GM12878 (cell line): ENCODE data around the gene PTGS1. TPM values are rescaled to one million over a fixed set of nuclear protein-coding genes. Genes with fewer than 3 reads are reported as not detected.

Experiments
- ATAC-seq: fragments of 200-7000 bp; cut with Tn5 transposase; 3 replicates; pipeline ENCODE4 v1.9.1; 2020; ENCODE audit warnings: mild to moderate bottlenecking, moderate library complexity
- BruUV-seq: library from RNA; stranded (reverse); fragments of 400-500 nt; replicated peaks from 2 replicates; lab custom pipeline; 2021; lab: Mats Ljungman, UMichigan
- CTCF ChIA-PET: fragments of 300-600 bp; sonication (Branson Sonifier 250); formaldehyde crosslinking; extraction: SDS; loops from one replicate; lab custom pipeline; 2021; ENCODE audit warnings: inconsistent platforms; lab: Yijun Ruan, JAX
- POLR2A ChIA-PET: fragments of 350-600 bp; formaldehyde crosslinking; extraction: SDS; loops from one replicate; lab custom pipeline; 2021; ENCODE audit warnings: inconsistent platforms; lab: Charles Lee
- RAD21 ChIA-PET: fragments of 300-600 bp; sonication (Branson Sonifier 250); formaldehyde crosslinking; loops from one replicate; lab custom pipeline; 2023; ENCODE audit warnings: antibody characterized with exemption; ENCODE audit not compliant: unreplicated experiment; lab: Charles Lee
- SMC1A ChIA-PET: fragments of 300-600 bp; sonication (Branson Sonifier 250); formaldehyde crosslinking; loops from one replicate; lab custom pipeline; 2023; ENCODE audit not compliant: unreplicated experiment, uncharacterized antibody; lab: Charles Lee
- DNase-seq: peaks from one replicate; pipeline ENCODE4 v3.0.0-alpha.2; 2011; ENCODE audit warnings: low read depth, low spot score
- FAIRE-seq: peaks from 3 replicates; lab custom pipeline; 2011; peaks lifted over from hg19 to GRCh38; lab: Jason Lieb, UNC
- H2AFZ ChIP-seq: 2 replicates; pipeline ENCODE4 v1.6.0; 2011; ENCODE audit warnings: low read depth, low read length, control low read depth; ENCODE audit not compliant: control insufficient read depth
- H3K27ac ChIP-seq: 2 replicates; pipeline ENCODE4 v1.5.1; 2011; ENCODE audit warnings: control low read depth; ENCODE audit not compliant: control insufficient read depth, insufficient read depth
- H3K27me3 ChIP-seq, 2 experiments: replicated peaks in 1 of 2; 2 replicates each; pipeline versions ENCODE4 v1.6.0 to v1.6.1; 2011; ENCODE audit warnings: low read length in 1 of 2; ENCODE audit not compliant: control insufficient read depth in 2 of 2, insufficient read depth in 2 of 2
- H3K36me3 ChIP-seq, 2 experiments: 2 replicates each; pipeline ENCODE4 v1.5.1; 2011; ENCODE audit warnings: low read length in 1 of 2; ENCODE audit not compliant: control insufficient read depth in 2 of 2, insufficient read depth in 2 of 2
- H3K4me1 ChIP-seq: 2 replicates; pipeline ENCODE4 v1.6.1; 2011; ENCODE audit warnings: mild to moderate bottlenecking, low read length, moderate library complexity, mixed read lengths; ENCODE audit not compliant: control insufficient read depth, insufficient read depth
- H3K4me2 ChIP-seq: 2 replicates; pipeline ENCODE4 v1.6.0; 2011; ENCODE audit warnings: control low read depth; ENCODE audit not compliant: control insufficient read depth, insufficient read depth
- H3K4me3 ChIP-seq: fragments of 200-600 bp; sonication (generic); 2 replicates; pipeline ENCODE4 v1.5.1; 2016
- H3K79me2 ChIP-seq: 2 replicates; pipeline ENCODE4 v1.6.0; 2011; ENCODE audit warnings: low read length; ENCODE audit not compliant: control insufficient read depth, insufficient read depth
- H3K9ac ChIP-seq: 2 replicates; pipeline ENCODE4 v1.8.0; 2011; ENCODE audit warnings: low read length, control low read depth, mixed read lengths; ENCODE audit not compliant: control insufficient read depth, insufficient read depth
- H3K9me3 ChIP-seq: replicated peaks from 3 replicates; pipeline ENCODE4 v1.5.1; 2011; ENCODE audit warnings: mild to moderate bottlenecking, low read length; ENCODE audit not compliant: control insufficient read depth, insufficient read depth
- H4K20me1 ChIP-seq: 2 replicates; pipeline ENCODE4 v1.6.0; 2011; ENCODE audit not compliant: control insufficient read depth, insufficient read depth
- BHLHE40 ChIP-seq, 2 experiments: fragments of 450-650 bp in 1 of 2; IDR thresholded peaks; 2 replicates each; pipeline ENCODE4 v1.6.1; 2011 to 2017; ENCODE audit warnings: low read depth in 2 of 2, borderline replicate concordance in 1 of 2, improper control_type of control experiment in 1 of 2, low read length in 1 of 2, mild to moderate bottlenecking in 1 of 2
- EZH2 ChIP-seq: IDR thresholded peaks from 2 replicates; pipeline ENCODE4 v1.6.1; 2012; ENCODE audit warnings: low read depth, mild to moderate bottlenecking, control low read depth, inconsistent platforms, low read length, borderline replicate concordance; ENCODE audit not compliant: control insufficient read depth
- HSF1 ChIP-seq: fragments of 150-350 bp; IDR thresholded peaks from 2 replicates; pipeline ENCODE4 v1.6.1; 2014; ENCODE audit warnings: mild to moderate bottlenecking, low read depth, low read length
- USF1 ChIP-seq: IDR thresholded peaks from 2 replicates; pipeline ENCODE4 v1.6.1; 2011; ENCODE audit warnings: borderline replicate concordance, low read depth, mild to moderate bottlenecking, moderate library complexity, mixed read lengths, low read length; ENCODE audit not compliant: insufficient read depth; ENCODE audit errors: extremely low read length
- WGBS: methylation state at CpG from one replicate; pipeline ENCODE4 v1.1.6; 2016; ENCODE audit warnings: low lambda C conversion rate; ENCODE audit not compliant: insufficient replicate concordance, insufficient coverage; ENCODE audit errors: missing lambda C conversion rate; 5-methylcytosine and 5-hydroxymethylcytosine counted together
- in situ Hi-C: fragments of 300-500 bp; cut with MboI; formaldehyde crosslinking; loops from 9 replicates; pipeline ENCODE4 v1.14.3; 2018; ENCODE audit warnings: mixed read lengths
- intact Hi-C: fragments of 100-400 bp; cut with micrococcal nuclease; formaldehyde crosslinking; loops from one replicate; pipeline ENCODE4 v1.14.2; 2022; ENCODE audit not compliant: unreplicated experiment
- polyA plus RNA-seq, 11 experiments: library from polyadenylated mRNA; depleted of rRNA in 4 of 11; unstranded in 6 of 11; stranded (reverse) in 5 of 11; fragments of >200 nt; fragmentation: Nextera tagmentation in 4 of 11; fragmentation: Illumina TruSeq in 1 of 11; extraction: Ambion mirVana in 4 of 11; extraction: Trizol in 1 of 11; gene quantifications; 1 replicate in 1 of 11; 2 replicates in 10 of 11; pipeline versions ENCODE4 v1.2.1 to v1.2.3, GENCODE V29; 2011 to 2016; ENCODE audit warnings: inconsistent platforms in 2 of 11, missing spikeins in 2 of 11, low read depth in 1 of 11
- total RNA-seq, 4 experiments: library from RNA; depleted of rRNA in 3 of 4; stranded (reverse); fragments of >200 nt in 3 of 4; fragmentation: Illumina TruSeq in 1 of 4; extraction: Trizol in 1 of 4; gene quantifications; 2 replicates each; pipeline versions ENCODE4 v1.2.1 to v1.2.3, GENCODE V29; 2013 to 2021

Gene PTGS1
- total and polyA plus RNA-seq, 10 of the 15 experiments (the other 5 are each of a cell fraction or from before 2014, with no cell fraction given): 0.16 to 2.8 (median 0.96) TPM

GRCh38 chr9:122338994-122339393 lies 31.8 kb upstream of the PTGS1 start:
- no peak for TF ChIP-seq BHLHE40 (IDR thresholded peaks at IDR 0.05; ENCODE audit: borderline replicate concordance in 1 of 2, low read depth in 2 of 2, low read length in 1 of 2)
- peak; percentile 39 for TF ChIP-seq USF1
- Histone ChIP-seq H3K79me2 (no peaks in the 10 kb centered on the region), H3K36me3 (no peaks in the 10 kb centered on the region), H4K20me1 (no peaks in the 10 kb centered on the region), H3K9me3 (no peaks in the 10 kb centered on the region), H3K27ac (no peak overlapping the region), H2AFZ (no peak overlapping the region), H3K27me3 (no peaks in the 10 kb centered on the region; a peak in 2 of 4 replicates), H3K4me1 (no peaks in the 10 kb centered on the region), H3K9ac (no peak overlapping the region), H3K4me2 (no peak overlapping the region), H3K4me3 (no peak overlapping the region)
- ChIA-PET POLR2A (no interaction called here), CTCF (interaction anchor here (1.2 kb wide), 1 partner anchor 214 kb away, joined by 4 read pairs; no protein-coding TSS in a partner anchor), SMC1A (no interaction called here), RAD21 (interaction anchor here (0.9 kb wide), 1 partner anchor 240 kb away, joined by 3 read pairs; no protein-coding TSS in a partner anchor)
- in situ Hi-C loops (no loop called here), intact Hi-C loops (no loop called here)
- FAIRE-seq (no peak), ATAC-seq (no peak), DNase-seq (no peak)
- no TSS peak for BruUV-seq
- 46% methylated on average over 3 of the region's 3 CpGs for WGBS

GRCh38 chr9:122339579-122339978 lies 31.2 kb upstream of the PTGS1 start:
- no peaks in the 10 kb centered on the region; a peak in 2 of 4 replicates for H3K27me3 ChIP-seq
- H3K4me3 ChIP-seq: no peak overlapping the region
- ATAC-seq (no peak), FAIRE-seq (no peak), DNase-seq (no peak)
- ChIA-PET RAD21 (interaction anchor here (0.9 to 1.1 kb wide), 2 partner anchors 215 to 240 kb away, joined by 3 read pairs; no protein-coding TSS in a partner anchor), SMC1A (interaction anchor here (0.7 kb wide), 1 partner anchor 202 kb away, joined by 3 read pairs; no protein-coding TSS in a partner anchor), POLR2A (no interaction called here), CTCF (interaction anchor here (1.2 to 1.4 kb wide), 2 partner anchors 11 to 215 kb away, joined by 4 to 7 read pairs; no protein-coding TSS in a partner anchor)
- H3K4me1 ChIP-seq: no peaks in the 10 kb centered on the region
- no peaks in the 10 kb centered on the region for H3K36me3 ChIP-seq
- H3K4me2 ChIP-seq: no peak overlapping the region
- no peak overlapping the region for H3K27ac ChIP-seq
- intact Hi-C loops: no loop called here
- no TSS peak for BruUV-seq
- in situ Hi-C loops: no loop called here
- H4K20me1 ChIP-seq: no peaks in the 10 kb centered on the region
- WGBS: 23% methylated on average over 5 of the region's 5 CpGs
- H3K9ac ChIP-seq: no peak overlapping the region
- no peak for TF ChIP-seq HSF1
- TF ChIP-seq EZH2: no peak
- TF ChIP-seq, all 136 proteins: peak for 0
- H2AFZ ChIP-seq: no peak overlapping the region
- no peaks in the 10 kb centered on the region for H3K9me3 ChIP-seq
- no peaks in the 10 kb centered on the region for H3K79me2 ChIP-seq
